ENCODE measurements around the gene NAA25. TPM values are rescaled to one million over a fixed set of nuclear protein-coding genes. Genes with fewer than 3 reads are reported as not detected.

NAA25 gene
- total and polyA plus RNA-seq, 12 donors, result 7.2 to 32.6 (median 21.2) TPM

DNA sequence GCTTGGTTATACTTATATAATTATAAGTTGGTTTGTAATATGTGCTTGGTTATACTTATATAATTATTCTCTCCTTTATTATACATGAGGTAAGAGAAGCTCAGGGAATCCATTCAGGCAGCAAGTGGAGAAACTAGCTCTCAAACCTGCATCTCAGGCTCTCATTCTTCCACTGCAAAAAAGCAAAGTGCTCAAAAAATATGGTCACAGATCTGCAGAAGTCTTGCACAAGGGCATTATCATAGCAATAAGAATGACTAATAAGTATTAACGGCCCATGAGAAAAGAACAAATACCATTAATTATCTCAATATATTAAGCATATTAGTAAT, 16.3 kb upstream of the NAA25 start:
- peak overlapping the region in 3 of 5 donors; percentile 24 to 94 (median 92) for H3K27ac ChIP-seq

DNA sequence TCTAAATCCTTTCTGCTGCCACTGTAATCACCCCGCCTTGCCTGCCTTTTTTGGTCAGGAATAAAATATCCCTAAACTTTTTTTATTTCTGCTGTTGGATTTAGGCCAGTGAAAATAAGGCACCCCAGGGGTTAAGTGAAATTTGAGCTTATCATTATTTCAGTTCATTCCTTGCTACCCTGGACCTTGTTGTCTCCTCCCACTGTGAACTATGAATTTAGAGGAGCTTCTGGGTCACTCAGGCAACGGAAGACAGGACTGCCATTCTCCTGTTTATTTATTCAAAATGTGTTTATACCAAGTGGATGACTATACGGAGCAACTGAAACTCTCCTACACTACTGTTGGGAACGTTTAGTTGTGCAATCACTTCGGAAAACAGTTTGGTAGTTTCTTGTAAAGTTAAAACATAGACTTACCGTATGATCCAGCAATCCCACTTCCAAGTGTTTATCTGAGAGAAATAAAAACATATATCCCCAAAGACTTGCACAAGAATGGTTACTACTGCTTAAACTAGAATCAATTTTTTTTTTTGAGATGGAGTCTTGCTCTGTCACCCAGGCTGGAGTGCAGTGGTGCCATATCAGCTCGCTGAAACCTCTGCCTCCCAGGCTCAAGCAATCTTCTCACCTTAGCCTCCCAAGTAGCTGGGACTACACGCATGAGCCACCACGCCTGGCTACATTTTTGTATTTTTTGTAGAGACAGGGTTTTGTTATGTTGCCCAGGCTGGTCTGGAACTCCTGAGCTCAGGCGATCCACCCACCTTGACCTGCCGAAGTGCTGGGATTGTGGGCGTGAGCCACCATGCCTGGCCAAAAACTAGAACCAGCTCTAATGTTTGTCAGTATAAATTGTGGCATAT, 14.5 kb upstream of the NAA25 start:
- Histone ChIP-seq H3K27ac (peak overlapping the region in 1 of 5 donors; percentile 11), H3K4me1 (replicated peaks in 1 of 2) (peaks cover 17 to 39% of the 10 kb centered on the region in 2 donors), H3K9me3 (replicated peaks in 1 of 3) (no peaks in the 10 kb centered on the region), H3K36me3 (replicated peaks in 1 of 2) (no peaks in the 10 kb centered on the region), H3K4me3 (no peak overlapping the region), H3K27me3 (no peaks in the 10 kb centered on the region)
- TF ChIP-seq POLR2A (IDR thresholded peaks at IDR 0.05), result no peak
- TF ChIP-seq, protein P1, sequence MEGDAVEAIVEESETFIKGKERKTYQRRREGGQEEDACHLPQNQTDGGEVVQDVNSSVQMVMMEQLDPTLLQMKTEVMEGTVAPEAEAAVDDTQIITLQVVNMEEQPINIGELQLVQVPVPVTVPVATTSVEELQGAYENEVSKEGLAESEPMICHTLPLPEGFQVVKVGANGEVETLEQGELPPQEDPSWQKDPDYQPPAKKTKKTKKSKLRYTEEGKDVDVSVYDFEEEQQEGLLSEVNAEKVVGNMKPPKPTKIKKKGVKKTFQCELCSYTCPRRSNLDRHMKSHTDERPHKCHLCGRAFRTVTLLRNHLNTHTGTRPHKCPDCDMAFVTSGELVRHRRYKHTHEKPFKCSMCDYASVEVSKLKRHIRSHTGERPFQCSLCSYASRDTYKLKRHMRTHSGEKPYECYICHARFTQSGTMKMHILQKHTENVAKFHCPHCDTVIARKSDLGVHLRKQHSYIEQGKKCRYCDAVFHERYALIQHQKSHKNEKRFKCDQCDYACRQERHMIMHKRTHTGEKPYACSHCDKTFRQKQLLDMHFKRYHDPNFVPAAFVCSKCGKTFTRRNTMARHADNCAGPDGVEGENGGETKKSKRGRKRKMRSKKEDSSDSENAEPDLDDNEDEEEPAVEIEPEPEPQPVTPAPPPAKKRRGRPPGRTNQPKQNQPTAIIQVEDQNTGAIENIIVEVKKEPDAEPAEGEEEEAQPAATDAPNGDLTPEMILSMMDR (IDR thresholded peaks at IDR 0.05), result no peak
- intact Hi-C loops (cut with DNase I), result no loop called here
- WGBS, 4 donors, result 63 to 72% (median 69%) methylated on average over 12 of the region's 12 CpGs
- DNase-seq, result no peak

More for the DNA sequence above, 16.3 kb upstream of the NAA25 start:
- H3K4me1 ChIP-seq (replicated peaks in 1 of 2), result peaks cover 19 to 51% of the 10 kb centered on the region in 2 donors
- no peaks in the 10 kb centered on the region for H3K9me3 ChIP-seq (replicated peaks in 1 of 3)
- H3K27me3 ChIP-seq, result no peaks in the 10 kb centered on the region
- DNase-seq, result peak in 1 of 7 donors; percentile 27
- no peak for TF ChIP-seq POLR2A (IDR thresholded peaks at IDR 0.05)
- TF ChIP-seq, protein P1 (IDR thresholded peaks at IDR 0.05), result no peak
- H3K4me3 ChIP-seq, result peak overlapping the region in 2 of 4 donors; percentile 89 to 100
- intact Hi-C loops (cut with DNase I), result no loop called here
- 0 to 2% (median 0%) methylated on average over 1 of the region's 1 CpG for WGBS, 4 donors
- no peaks in the 10 kb centered on the region for H3K36me3 ChIP-seq (replicated peaks in 1 of 2)

DNA sequence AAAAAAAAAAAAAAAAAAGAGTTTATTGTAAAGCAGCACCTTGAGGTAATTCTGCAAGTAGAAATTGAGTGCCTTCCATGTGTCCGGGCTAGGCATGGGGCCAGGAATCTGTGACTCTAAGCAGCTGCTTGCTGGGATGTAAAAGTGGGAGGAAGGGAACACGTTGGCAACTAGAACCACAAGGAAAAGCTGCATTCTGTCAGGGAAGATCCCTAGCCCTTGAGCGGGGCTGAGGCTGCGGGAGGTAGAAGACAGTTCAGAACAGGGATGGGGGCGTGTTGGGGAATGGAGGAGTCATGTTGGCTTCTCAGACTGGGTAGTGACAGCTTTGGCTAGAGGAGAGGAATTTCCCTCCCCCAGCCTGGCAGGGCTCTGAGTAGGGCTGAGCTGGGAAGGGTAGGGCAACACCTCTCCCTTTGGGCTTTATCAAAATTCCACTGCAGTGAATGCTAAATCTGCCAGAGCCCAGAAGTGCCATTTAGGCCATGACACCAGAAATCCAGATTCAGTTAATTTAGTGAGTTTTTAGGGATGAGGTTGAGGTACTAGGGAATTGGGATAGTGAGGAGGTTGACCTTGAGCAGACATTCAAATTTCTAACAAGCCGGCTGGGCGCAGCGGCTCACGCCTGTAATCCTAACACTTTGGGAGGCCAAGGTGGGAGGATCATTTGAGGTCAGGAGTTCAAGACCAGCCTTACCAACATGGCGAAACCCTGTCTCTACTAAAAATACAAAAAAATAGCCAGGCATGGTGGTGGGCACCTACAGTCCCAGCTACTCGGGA, 13.4 kb upstream of the NAA25 start:
- no peaks in the 10 kb centered on the region for H3K9me3 ChIP-seq (replicated peaks in 1 of 3)
- TF ChIP-seq POLR2A (IDR thresholded peaks at IDR 0.05), result peak in 1 of 2 donors; percentile 24
- TF ChIP-seq, protein P1 (IDR thresholded peaks at IDR 0.05), result no peak
- peak; percentile 65 to 94 (median 85) for DNase-seq
- peaks cover 21 to 35% of the 10 kb centered on the region in 2 donors for H3K4me1 ChIP-seq (replicated peaks in 1 of 2)
- no peaks in the 10 kb centered on the region for H3K36me3 ChIP-seq (replicated peaks in 1 of 2)
- intact Hi-C loops (cut with DNase I), result no loop called here
- H3K27ac ChIP-seq, result peak overlapping the region in 3 of 5 donors; percentile 42 to 86 (median 78)
- WGBS, 4 donors, result 58 to 64% (median 59%) methylated on average over 11 of the region's 11 CpGs
- H3K4me3 ChIP-seq, result no peak overlapping the region
- no peaks in the 10 kb centered on the region for H3K27me3 ChIP-seq

DNA sequence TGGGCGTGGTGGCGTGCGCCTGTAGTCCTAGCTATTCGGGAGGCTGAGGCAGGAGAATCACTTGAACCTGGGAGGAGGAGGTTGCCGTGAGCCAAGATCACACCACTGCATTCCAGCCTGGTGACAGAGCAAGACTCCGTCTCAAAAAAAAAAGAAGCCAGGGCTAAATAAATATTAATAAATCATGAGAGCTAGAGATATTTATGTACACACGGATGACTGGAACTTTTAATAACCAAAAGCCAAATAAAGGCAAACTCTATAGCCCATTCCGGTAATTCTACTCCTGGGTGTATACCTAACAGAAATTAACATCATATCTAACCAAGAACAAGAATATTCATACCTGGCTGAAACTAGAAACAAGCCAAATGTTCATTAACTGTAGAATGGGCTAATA, 9.1 kb upstream of the NAA25 start:
- no peak overlapping the region for H3K4me3 ChIP-seq
- peak in 2 of 7 donors; percentile 13 to 31 for DNase-seq
- H3K9me3 ChIP-seq (replicated peaks in 1 of 3), result no peaks in the 10 kb centered on the region
- no peak overlapping the region for H3K27ac ChIP-seq
- intact Hi-C loops (cut with DNase I), result no loop called here
- H3K27me3 ChIP-seq, result no peaks in the 10 kb centered on the region
- 60 to 73% (median 72%) methylated on average over 8 of the region's 8 CpGs for WGBS, 4 donors
- TF ChIP-seq, protein P1 (IDR thresholded peaks at IDR 0.05), result no peak
- no peak for TF ChIP-seq POLR2A (IDR thresholded peaks at IDR 0.05)
- no peaks in the 10 kb centered on the region for H3K36me3 ChIP-seq (replicated peaks in 1 of 2)
- peaks cover 12 to 32% of the 10 kb centered on the region in 2 donors for H3K4me1 ChIP-seq (replicated peaks in 1 of 2)
